ENCODE measurements around the gene ARID4B.
"Not testable (repeated sequence)": the region's sequence is repeated elsewhere in the genome, so short reads cannot be mapped to it uniquely, and the experiment has no call there.

Gene ARID4B

DNA sequence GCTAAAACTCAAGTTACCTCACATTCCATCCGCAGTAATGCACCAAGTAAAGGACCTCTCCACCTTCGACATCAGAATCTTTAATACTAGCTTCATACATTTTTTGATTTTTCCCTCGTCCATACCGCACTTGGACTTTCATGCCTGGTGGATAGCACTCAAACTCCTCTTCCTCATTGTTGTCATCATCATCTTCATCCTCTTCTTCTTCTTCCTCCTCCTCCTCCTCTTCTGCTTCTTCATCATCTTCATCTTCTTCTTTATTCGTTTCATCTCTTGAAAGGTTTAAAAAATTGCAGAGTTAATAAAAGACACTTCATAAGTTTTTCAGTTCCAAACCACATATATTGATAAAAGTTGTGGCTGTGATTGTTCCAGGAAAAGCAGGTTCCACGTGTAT, 114.2 kb downstream of the ARID4B start:
- no peak for DNase-seq

DNA sequence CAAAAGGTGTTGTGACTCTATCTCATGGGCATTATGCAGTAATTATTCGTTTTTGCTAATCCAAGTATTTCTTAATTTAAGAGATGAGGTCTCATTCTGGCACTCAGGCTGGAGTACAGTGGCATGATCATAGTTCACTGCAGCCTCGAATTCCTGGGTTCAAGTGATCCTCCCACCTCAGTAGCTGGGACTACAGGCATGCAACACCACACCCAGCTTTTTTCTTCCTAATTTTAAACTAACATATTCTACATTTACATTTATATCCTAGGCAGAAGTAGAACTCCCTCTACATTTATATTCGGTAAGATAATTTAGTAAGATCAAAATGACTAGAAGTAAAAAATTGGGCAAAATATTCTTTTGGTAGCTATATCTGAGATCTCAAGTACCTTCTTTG, 116.5 kb downstream of the ARID4B start:
- DNase-seq = no peak

DNA sequence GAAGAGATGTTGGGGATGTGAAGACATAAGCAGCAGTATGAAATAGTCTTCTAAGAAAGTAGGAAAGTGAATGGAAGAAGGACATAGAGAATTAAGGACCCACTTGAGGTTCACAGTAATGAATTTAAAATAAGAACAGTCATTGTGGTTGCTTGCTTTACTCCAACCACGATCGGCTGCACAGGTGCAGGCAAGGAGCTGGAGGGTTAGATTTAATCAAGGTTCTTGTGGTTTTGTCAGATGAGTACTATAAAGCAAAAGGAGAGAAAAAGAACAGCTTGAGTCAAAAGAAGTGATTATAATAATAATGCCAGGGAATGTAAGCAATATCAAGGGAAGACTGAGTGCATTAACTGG, 120.8 kb downstream of the ARID4B start:
- DNase-seq = peak; percentile 18 to 53

DNA sequence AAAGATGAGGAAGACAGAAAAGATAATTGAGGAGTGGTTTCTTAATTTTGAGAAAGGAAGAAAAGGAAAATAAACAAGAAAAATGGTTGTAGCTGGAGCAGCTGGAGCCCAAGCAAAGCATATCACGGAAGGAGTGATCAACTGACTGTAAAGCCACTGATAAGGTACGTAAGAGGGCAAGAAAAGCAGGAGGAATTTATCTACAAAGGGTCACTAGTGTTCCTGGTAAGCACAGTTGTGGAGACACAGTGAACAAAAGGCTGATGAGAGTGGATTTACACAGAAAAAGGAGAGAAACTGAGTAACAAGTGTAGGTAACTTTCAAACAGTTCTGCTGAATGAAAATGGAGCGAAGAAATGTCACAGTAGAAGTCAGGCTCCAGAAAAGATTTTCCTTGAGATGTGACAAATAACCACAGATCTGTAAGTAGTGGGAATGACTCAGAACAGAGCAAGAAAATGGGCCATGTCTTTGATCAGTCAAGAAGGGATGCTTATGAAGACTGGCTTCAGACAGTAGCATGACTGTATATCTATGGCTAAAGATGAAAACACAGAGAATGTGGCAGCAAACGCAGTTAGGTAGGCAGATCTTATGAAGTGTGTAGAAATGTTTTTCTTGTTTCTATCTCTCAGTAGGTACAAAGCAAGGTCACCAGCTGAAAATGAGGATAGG, 121.3 kb downstream of the ARID4B start:
- peak in 1 of 2 donors; percentile 6 for DNase-seq

DNA sequence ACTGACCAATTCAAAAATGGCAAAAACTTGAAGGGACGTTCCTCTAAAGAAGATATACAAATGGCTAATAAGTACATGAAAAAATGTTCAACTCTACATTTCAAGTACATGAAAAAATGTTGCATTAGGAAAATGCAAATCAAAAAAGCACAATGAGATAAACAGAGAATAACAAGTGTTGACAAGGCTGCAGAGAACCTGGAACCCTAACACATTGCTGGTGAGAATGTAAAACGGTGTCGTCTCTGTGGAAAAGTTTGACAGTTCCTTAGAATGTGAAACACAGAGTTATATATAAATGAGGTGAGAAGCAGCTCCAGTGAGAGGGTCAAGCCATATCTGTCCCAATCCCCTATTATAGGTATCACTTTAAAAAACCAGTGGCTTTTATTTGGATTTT, 122.3 kb downstream of the ARID4B start:
- DNase-seq = no peak

DNA sequence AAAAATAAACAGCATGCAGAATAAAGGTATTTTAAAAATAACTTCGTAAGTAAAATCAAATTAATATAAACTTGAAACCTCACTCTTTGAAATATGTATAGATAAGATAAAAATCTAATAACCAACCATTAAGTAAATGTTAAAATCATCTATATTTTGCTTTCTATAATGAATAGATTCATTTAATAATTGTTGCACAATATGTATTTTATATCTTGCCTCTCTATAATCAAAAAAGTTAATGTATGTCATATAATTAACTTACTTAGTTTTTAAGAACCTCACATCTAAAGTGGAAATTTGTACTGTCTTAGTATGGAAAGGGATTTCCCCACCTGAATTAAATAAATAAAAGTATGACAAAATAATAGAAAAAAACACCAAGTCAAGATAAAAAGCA, 124.6 kb downstream of the ARID4B start:
- no peak for DNase-seq

DNA sequence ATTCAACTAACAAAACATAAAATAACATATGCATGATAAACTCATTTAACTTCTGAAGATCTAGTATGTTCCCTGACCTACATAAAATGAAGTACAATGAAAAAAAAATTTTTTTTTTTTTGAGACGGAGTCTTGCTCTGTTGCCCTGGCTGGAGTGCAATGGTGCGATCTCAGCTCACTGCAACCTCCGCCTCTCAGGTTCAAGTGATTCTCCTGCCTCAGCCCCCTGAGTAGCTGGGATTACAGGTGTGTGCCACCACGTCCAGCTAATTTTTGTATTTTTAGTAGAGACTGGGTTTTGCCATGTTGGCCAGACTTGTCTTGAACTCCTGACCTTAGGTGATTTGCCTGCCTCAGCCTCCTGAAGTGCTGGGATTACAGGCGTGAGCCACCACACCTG, 125.5 kb downstream of the ARID4B start:
- not testable (repeated sequence) for DNase-seq

DNA sequence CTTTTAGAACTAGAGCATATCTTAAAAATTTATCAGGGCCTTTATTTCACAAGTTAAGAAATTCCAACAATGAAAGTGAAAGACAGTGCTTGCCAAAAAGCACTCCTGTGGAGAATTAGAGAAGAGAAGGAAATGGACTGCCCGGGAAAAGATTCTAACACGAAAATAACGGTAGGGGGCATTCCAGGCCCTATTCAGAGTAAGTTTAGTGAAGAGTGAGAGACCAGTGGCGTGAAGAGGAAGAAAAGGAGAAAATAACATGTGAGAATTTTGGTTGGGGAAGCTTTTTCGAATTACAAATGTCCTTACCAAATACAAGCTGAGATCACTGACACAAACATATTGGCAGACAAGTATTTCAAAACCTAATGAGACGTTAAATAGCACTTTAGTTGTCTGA, 128.5 kb downstream of the ARID4B start:
- no peak for DNase-seq

DNA sequence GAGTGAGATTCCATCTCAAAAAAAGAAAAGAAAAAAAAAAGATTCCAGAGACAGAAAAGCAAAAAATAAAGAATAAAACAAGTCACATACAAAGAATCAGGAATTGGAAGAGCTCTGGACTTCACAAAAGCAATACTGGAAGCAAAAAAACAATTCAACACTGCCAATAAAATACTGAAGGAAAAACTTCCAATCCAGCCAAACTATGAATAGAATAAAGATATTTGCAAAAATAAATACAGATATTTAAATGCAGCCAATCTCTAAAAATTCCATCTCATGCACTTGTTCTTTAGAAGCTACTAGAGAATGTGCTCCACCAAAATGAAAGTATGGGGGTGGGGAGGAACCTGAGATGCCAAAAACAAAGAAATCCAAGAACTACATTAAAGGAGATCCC, 137.5 kb downstream of the ARID4B start:
- no peak for DNase-seq

DNA sequence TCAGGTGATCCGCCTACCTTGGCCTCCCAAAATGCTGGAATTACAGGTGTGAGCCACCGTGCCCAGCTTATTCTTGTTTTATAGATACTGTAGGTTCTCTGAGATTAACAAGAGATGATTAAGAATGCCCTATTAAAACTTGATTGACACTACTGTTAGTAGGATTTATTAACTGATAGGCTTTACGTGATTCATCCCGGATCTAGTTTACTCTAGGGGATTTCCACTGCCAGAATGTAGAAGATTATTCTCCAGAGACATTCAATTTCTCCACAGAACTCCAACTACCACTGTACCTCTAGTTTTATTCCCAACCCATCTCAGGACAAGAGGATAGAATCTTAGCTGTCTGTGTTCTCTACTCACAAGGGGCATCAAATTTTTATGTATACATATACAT, 140.7 kb downstream of the ARID4B start:
- no peak for DNase-seq

DNA sequence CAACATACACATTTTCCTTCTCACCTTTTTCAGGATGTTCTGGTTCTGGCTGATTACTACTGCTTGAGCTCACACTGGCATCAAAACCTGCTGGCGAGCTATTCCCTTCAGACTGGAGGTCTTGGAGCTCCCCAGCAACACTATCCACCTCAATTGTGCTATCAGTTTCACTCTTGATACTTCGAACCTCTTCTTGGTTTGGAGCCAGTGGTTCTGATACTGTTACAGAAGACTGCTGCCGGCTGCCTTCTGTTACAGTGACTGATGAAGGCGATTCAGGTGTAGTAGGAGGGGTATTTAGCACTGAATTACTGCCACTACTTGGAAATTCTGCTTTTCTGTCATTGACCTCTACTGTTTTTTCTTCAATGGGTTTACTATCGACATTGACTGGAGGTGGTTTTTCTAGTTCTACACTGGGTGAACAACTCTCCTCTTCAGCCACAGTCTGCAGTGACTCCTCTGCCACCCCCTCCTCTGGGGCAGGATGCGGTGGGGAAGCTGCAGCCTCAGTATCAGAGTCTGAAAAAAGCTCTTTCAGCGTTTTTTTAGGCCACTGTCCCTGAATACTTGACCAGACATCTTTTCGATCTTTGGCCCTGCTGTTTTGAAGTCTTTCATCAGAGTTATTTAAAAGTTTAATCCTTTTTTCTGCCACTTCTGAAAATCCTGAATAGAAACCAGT, 146.3 kb downstream of the ARID4B start:
- no peak for DNase-seq

DNA sequence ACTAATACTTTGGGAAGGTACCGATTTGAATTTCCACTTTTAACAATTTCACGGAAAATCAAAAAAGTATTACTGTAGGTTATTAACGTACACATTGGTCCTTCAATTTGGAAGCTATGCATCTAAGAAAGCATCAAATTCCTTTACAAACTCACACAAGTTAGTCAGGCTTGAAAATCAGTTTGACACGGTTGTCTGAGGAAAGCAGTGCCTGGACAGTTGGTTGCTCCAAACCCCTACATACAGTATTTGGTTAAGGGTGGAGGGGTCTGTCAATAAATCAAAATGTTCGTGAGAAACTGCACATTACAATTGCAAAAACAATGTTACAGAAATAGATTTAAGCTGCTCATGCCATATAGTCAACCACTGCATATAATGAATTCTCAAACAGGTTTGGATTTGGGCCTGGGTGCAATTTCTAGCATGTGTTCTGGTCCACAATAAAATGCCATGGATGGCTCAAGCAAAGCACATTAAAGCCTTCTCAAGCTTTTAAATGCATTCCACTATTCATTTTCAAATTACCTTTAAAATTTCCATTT, 147.0 kb downstream of the ARID4B start:
- no peak for DNase-seq

DNA sequence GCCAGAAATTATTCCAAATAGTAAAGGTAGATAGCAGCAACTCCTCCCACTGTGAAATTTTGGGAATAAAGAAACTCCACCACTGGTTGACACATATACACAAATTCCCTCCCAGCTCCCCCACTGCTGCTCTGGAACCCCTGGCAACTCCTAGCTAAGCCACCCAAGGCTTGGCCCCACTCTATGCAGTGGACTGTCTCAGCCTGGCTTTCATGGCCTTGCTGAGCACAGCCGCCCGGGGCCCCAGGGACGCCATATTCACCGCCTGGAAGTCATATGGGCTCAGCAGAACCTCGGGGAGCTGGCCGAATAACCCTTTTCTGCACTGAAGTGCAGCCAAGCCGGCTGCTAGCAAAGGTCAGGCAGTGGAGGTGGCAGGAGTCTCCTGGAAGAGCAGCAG, 151.5 kb downstream of the ARID4B start:
- no peak for DNase-seq

DNA sequence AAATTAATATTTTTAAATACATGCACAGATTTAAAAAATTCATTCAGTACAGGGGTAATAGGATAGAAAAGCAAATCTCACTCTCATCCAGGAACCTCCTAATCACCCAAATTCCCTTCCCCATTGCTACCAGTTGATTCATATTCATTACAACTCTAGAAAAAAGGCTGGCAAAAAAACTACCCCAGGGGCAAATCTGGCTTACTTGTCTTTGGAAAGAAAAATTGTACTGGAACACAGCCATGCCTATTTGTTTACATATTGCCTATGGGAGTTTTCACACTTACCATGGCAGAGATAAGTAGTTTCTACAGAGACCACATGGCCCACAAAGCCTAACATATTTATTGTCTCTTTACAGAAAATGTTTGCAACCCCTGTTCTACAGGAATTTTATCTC, 158.0 kb downstream of the ARID4B start:
- no peak for DNase-seq

DNA sequence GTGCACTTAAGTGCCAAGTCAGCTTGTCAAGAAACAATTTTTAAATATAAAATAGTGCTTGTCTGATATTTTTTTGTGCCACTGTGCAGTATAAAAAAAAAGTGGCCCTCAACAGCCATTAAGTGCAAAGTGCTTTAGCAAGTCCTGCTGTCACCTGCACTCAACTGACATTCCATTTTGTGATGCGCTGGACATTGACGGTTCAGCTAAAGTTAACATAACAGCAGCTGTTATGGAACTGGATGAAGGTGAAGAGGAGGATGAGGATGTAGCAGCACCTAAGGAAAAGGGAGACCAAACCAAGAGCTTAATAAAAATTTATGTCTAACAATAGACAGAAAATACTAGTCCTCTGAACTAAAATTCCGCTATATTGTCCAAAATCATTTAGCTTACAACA, 159.6 kb downstream of the ARID4B start:
- DNase-seq = no peak

DNA sequence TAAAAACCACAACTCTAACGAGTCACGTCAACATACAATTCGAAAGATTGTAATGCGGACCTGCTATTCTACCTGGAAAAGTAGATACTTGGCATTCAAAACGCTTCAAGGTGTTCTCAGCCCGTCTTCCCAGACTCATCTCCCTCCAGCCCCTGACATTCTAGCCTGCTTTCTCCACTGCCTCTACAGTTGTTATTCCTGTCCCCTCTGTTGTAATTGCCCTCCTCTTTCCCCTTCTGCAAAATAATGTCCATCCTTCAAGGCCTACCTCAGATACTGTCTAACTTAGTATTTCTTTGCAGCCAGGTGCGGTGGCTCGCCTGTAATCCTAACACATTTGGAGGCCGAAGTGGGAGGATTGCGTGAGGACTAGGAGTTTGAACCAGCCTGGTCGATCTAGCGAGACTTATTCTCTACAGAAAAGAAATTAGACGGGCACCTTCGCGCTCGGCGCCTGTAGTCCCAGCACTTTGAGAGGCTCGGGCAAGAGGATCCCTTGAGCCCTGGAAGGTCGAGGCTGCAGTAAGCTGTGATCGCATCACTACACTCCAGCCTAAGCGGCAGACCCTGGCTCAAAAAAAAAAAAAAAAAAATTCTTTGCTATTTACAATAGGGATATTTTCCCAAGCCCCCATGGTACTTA, 166.2 kb downstream of the ARID4B start:
- no peak for DNase-seq

DNA sequence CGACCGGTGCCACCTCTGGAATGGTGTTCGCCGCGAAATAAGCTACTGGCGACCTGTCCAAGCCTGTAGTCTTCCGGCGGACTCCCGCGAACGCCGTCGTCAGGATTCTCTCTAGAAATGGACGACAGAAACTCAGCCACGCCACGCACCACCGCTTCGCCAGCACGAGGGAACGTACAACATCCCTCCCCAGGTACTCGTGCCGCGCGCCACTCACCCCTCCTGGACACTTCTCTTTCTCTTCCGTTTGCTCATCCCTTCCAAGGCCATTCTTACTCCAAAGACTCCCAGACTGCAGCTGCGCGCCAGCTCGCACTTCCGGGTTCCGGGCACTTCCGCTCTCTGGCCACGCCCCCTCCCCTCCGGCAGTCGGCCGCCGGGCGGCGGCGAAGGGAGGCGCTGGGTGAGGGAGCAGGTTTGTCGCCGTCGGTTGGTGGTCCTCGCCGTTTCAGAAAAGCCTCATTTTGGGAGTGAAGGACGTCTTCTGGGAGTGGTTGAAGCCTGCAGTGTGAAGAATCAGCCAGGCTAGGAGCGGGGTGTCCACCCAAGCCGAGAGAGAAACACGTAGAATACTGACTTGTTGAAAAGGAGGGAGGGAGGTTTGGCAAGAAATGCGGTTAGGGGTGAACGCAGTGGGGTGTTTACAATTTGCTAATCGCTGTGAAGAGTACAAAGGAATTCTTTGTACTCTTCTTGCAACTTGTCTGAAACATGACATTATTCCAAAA, 166.9 kb downstream of the ARID4B start, which contains the start of gene RBM34:
TSS of gene RBM34 (minus strand) at position 294 of the 728 bp plus-strand sequence. CDS start at position 270, 24 bp downstream.
- peak; percentile 90 to 91 for DNase-seq

DNA sequence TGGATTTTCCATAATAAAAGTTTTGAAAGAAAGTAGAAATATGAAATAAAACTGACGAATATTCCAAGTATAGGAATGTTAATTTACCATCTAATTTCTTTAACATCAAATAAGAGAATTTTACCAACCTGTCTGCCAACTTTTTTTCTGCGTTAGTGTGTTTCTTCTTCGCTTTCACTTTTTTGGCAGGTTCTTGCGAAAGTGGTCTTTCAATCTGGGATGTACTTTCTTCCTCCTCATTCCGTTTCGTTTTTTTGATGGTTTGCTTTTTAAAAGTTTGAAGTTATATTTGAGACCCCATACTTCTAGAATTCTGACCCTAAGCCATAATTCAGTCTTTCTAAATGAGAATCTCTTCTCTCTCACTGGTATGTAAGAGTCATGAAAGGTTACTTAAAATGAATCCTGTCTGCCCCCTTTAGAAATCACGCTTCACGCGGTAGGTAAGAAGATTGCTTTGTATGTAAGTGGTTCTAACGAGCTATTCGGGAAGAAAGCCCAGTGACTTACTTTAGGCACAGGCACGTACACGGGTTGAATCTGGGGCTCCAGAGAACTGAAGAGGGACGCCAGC, 167.5 kb downstream of the ARID4B start:
- peak in 1 of 2 donors; percentile 59 for DNase-seq

DNA sequence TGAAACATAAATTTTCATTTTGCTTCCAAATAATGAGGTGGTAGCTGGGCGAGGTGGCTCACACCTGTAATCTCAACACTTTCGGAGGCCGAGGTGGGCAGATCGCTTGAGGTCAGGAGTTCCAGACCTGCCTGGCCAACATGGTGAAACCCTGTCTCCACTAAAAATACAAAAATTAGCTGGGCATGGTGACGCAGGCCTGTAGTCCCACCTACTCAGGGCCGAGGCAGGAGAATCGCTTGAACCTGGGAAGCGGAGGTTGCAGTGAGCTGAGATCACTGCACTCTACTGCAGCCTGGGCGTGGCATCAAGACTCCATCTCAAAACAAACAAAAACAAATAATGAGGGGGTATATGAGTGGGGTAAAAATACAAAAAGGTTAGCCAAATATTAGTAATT, 168.0 kb downstream of the ARID4B start:
- not testable (repeated sequence) for DNase-seq

DNA sequence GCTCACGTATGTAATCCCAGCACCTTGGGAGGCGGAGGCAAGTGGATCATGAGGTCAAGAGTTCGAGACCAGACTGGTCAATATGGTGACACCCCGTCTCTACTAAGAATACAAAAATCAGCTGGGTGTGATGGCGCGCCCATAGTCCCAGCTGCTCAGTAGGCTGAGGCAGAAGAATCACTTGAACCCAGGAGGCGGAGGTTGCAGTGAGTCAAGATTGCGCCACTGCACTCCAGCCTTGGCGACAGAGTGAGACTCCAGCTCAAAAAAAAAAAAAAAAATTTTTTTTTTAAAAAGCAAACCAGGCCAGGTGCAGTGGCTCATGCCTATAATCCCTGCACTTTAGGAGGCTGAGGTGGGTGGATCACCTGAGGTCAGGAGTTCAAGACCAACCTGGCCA, 168.7 kb downstream of the ARID4B start:
- DNase-seq = not testable (repeated sequence)

DNA sequence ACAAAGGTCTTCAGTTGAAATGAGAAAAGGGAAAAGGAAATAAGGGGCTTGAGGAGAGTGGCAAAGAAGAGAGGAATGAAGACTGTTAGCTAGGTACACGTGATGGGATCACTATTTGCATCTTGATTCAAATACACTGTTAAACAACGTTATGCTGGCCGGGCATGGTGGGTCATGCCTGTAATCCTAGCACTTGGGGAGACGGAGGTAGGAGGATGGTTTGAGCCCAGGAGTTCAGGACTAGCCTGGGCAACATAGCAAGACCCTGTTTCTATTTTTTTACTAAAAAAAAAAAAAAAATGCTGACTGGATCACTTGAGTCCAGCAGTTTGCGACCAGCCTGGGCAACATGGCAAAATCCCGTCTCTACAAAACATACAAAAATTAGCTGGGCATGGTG, 169.3 kb downstream of the ARID4B start:
- DNase-seq = no peak

DNA sequence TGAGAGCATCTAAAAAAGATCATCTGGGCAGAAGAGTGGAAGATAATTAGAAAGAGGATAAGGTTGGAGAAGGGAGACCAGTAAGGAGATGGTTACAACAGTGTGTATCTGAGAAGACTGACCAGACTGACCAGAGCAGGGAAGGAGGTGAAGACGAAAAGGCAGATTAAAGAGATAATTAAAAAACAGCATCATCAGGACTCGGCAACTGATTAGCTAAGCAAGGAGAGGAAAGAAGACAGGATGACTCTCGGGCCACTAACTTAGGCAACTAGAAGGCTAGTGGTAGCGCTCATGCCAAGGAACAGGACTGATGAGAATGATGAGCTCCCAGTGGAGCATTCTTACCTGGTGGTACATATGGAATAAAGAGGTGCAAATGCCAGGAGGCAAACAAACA, 170.8 kb downstream of the ARID4B start:
- no peak for DNase-seq

DNA sequence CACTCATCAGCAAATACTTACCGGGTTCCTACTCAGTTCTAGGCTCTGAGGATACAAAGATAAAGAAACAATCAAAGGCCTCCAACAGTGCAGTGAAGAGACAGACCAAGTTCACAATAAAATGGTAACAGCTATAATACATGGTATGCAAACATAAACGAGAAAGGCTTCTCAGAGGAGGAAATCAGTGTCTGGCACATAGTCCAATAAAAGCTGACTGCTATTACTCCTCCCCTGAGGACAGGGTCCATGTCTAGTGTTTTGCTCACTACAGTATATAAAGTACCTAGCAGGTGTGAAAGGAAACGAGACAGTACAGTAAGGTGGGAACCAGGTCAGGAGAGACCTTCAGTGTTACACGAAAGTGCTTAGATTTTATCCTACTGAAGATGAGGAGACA, 171.2 kb downstream of the ARID4B start:
- no peak for DNase-seq

Measured in CD4-positive, alpha-beta T cell treated with Interleukin-1 beta for 1 hour (primary cell).